Activated CD4-positive, alpha-beta T cell treated with anti-CD3 and anti-CD28 coated beads for 36 hours (primary cell): ENCODE results near the gene CASTOR1. TPM values are rescaled to one million over a fixed set of nuclear protein-coding genes. Genes with fewer than 3 reads are reported as not detected.

Experiments
- ATAC-seq: fragments of 200-7000 bp; cut with Tn5 transposase; one replicate; pipeline ENCODE4 v1.10.0; 2021; ENCODE audit warnings: mild to moderate bottlenecking, moderate library complexity
- CTCF ChIA-PET: fragments of 350-600 bp; sonication (Branson Sonifier 250); formaldehyde crosslinking; loops from one replicate; lab custom pipeline; 2021; ENCODE audit warnings: antibody characterized with exemption; lab: Charles Lee
- POLR2A ChIA-PET: fragments of 350-600 bp; sonication (Branson Sonifier 250); formaldehyde crosslinking; loops from one replicate; lab custom pipeline; 2021; ENCODE audit warnings: antibody characterized with exemption, inconsistent platforms; lab: Charles Lee
- DNase-seq: peaks from one replicate; pipeline ENCODE4 v3.0.0-alpha.2; 2020
- H3K27ac Mint-ChIP-seq: one replicate; pipeline ENCODE4 v1.8.0; 2021; ENCODE audit warnings: mixed read lengths
- H3K27me3 Mint-ChIP-seq: one replicate; pipeline ENCODE4 v1.8.0; 2021; ENCODE audit warnings: mixed read lengths
- H3K36me3 Mint-ChIP-seq: one replicate; pipeline ENCODE4 v1.8.0; 2021; ENCODE audit warnings: low read depth, mixed read lengths
- H3K4me1 Mint-ChIP-seq: one replicate; pipeline ENCODE4 v1.8.0; 2021; ENCODE audit warnings: mixed read lengths
- H3K4me3 Mint-ChIP-seq: one replicate; pipeline ENCODE4 v1.8.0; 2021; ENCODE audit warnings: mild to moderate bottlenecking, moderate library complexity, mixed read lengths
- H3K9me3 Mint-ChIP-seq: one replicate; pipeline ENCODE4 v1.8.0; 2021; ENCODE audit warnings: low read depth, mixed read lengths
- intact Hi-C, 2 experiments: fragments of 100-400 bp; cut with DNase I in 1 of 2; cut with micrococcal nuclease in 1 of 2; formaldehyde crosslinking; loops; one replicate each; pipeline versions ENCODE4 v1.14.2 to v1.15.1; 2022 to 2024; cut with DNase I, micrococcal nuclease
- total RNA-seq, 2 experiments: library from RNA; stranded (reverse); gene quantifications; one replicate each; pipeline ENCODE4 v1.2.3, GENCODE V29; 2021

CASTOR1 gene
- total RNA-seq, 2 experiments from 2014 or later = 1.6 to 2.2 TPM

GRCh38 chr22:30252411-30253204 lies 36.7 kb downstream of the CASTOR1 start:
- Mint-ChIP-seq H3K27me3 (no peaks in the 10 kb centered on the region), H3K4me3 (no peak overlapping the region), H3K9me3 (no peaks in the 10 kb centered on the region), H3K27ac (peak overlapping the region; percentile 5), H3K36me3 (no peaks in the 10 kb centered on the region), H3K4me1 (peaks cover 28% of the 10 kb centered on the region)
- intact Hi-C loops = no loop called here
- ChIA-PET POLR2A (no interaction called here), CTCF (interaction anchor here (1.4 to 5.7 kb wide), 2 partner anchors 35 to 145 kb away, joined by 6 to 55 read pairs; no protein-coding TSS in a partner anchor)
- ATAC-seq (no peak), DNase-seq (no peak)

DNA sequence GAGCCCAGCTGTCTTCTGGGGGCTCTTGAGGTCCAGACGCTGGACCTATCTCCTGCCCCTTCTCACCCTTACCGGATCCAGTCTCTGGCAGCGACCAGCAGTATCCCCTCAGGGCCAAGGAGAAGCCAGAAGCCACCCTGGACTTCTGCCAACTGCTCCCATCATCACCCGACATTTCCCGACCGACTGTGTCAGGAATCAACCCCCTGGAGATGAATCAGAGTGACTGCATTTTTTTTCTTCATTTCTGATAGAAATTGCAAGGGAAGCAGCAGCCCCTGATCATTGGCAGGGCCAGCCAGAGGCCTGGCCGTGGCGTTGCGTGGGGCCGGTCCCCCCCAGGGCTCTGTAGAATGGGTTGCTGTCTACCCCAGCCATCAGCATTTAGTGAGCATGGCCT lies 37.6 kb downstream of the CASTOR1 start:
- Mint-ChIP-seq H3K27me3 (no peaks in the 10 kb centered on the region), H3K36me3 (no peaks in the 10 kb centered on the region), H3K4me3 (no peak overlapping the region), H3K27ac (no peak overlapping the region), H3K9me3 (no peaks in the 10 kb centered on the region), H3K4me1 (peaks cover 37% of the 10 kb centered on the region)
- ChIA-PET CTCF (interaction anchor here (0.8 to 5.7 kb wide), 3 partner anchors 13 to 144 kb away, joined by 3 to 55 read pairs (median 3); no protein-coding TSS in a partner anchor), POLR2A (no interaction called here)
- intact Hi-C loops = no loop called here
- ATAC-seq (no peak), DNase-seq (no peak)

DNA sequence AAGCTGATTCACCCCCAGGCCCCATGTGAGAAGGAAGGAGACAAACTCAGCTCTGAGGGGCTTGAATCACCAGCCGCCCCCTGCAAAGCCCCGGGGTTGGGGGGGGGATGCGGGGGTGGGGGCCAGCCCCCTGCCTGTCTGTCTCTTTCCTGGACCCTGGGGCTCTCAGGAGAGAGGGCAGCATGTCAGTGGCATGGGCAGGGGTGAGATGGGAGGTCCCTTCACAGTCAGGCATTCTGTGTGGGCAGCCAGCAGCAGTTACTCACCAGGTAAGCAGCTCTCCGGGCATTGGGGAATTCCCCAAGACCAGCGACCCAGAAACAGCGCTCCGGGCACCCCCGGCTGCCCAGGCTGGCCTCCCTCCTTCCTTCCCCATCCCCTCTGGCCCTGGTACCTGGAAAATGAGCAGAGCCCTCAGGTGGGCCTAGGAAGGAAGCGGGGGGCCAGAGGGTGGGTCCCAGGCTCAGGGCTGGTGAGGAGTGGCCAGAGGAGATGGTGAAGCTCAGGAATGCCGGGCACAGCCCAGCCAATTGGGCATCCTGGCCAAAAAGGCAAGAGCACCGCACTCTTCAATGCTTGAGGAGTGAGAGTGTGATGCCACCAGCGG lies 38.5 kb downstream of the CASTOR1 start:
- Mint-ChIP-seq H3K9me3 (no peaks in the 10 kb centered on the region), H3K27me3 (no peaks in the 10 kb centered on the region), H3K4me3 (no peak overlapping the region), H3K4me1 (peaks cover 39% of the 10 kb centered on the region), H3K36me3 (peaks cover 3% of the 10 kb centered on the region), H3K27ac (no peak overlapping the region)
- ATAC-seq = peak; percentile 59
- POLR2A ChIA-PET = no interaction called here
- intact Hi-C loops = no loop called here
- peak; percentile 72 for DNase-seq
- CTCF ChIA-PET = interaction anchor here (0.7 to 5.7 kb wide), 4 partner anchors 14 to 944 kb away, joined by 3 to 55 read pairs (median 3); partner anchors contain the start of gene GAS2L1

DNA sequence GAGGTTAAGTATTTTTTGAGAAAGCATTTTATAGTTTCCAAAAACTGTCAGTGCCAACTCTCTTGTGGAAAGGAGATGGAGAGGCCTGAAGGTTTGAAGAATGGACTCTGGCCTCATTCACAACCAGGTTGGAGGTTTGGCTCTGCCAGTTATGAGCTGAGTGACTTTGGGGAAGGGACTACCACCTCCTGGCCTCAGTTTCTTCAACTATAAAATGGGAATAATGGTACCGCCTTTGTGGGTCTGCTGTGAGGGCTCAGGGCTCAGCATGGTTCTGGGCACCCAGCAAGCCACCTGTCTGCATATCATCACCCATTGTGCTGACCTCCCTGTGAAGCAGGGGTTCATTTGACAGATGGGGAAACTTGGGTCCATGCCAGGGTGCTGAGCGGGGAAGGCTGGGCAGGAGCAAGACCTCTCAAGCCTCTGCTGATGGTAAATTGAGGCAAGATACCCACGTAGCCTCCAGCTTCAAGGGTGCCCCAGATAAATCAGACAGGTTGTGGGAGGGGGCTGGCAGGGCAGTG lies 39.2 kb downstream of the CASTOR1 start:
- H3K27ac Mint-ChIP-seq = no peak overlapping the region
- H3K4me1 Mint-ChIP-seq = peaks cover 43% of the 10 kb centered on the region
- H3K4me3 Mint-ChIP-seq = no peak overlapping the region

DNA sequence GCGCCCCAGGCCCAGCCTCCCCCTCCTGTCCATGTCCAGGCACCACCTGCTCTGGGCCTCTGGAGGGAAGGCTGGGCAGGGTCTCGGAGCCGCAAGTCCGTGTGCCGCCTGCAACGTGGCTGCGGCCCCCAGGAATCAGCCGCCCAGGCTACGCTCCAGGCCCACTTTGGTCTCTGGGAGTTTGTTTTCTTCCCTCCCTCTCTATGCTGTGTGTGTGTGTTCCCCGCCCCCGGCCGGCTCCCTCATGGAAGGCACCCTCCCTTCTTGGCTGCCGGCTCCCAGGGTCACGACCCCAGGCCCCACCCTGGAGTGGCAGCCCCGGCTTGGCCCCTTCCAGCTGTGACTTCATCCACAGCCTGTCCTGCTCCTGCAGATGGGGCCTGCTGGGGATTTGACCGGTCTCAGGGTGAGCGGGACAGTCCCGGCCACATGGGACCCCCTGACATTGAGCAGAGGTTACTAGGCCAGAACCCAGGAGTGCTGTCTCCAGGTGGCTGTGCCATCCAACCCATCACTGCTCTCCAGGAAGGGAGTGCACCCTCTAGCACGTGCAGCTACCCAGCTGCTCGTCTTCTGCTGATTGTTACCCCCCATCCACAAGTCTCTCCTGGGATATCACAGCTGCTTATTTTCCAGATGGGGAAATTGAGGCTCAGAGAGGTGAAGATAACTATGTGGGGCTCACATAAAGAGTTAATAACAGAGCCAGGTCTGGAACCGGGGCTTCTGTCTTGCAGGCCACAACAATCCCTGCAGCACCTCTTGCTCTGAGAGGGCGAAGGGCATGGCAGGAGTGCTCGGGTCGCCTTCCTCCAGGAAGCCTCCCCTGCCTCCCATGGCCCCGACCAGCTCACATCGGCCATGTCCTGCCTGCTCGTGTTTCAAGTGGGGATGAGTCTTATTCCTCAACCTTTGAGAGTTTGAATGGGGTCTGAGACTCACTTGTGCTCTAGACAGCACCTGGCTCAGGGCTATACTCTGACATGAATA lies 40.0 kb downstream of the CASTOR1 start:
- no peak for DNase-seq
- intact Hi-C loops = no loop called here
- peak overlapping the region; percentile 22 for H3K27ac Mint-ChIP-seq
- H3K36me3 Mint-ChIP-seq = peaks cover 16% of the 10 kb centered on the region
- H3K27me3 Mint-ChIP-seq = no peaks in the 10 kb centered on the region
- ChIA-PET POLR2A (interaction anchor here (0.7 kb wide), 1 partner anchor 964 kb away, joined by 3 read pairs; no protein-coding TSS in a partner anchor), CTCF (interaction anchor here (0.5 kb wide), 2 partner anchors 15 to 379 kb away, joined by 3 to 5 read pairs; no protein-coding TSS in a partner anchor)
- no peaks in the 10 kb centered on the region for H3K9me3 Mint-ChIP-seq
- no peak for ATAC-seq
- H3K4me3 Mint-ChIP-seq = no peak overlapping the region
- peaks cover 50% of the 10 kb centered on the region for H3K4me1 Mint-ChIP-seq

More for the DNA sequence above, 39.2 kb downstream of the CASTOR1 start:
- POLR2A ChIA-PET = no interaction called here
- DNase-seq (no peak), ATAC-seq (no peak)
- intact Hi-C loops = no loop called here
- H3K36me3 Mint-ChIP-seq = peaks cover 8% of the 10 kb centered on the region
- no peaks in the 10 kb centered on the region for H3K9me3 Mint-ChIP-seq
- CTCF ChIA-PET = interaction anchor here (0.5 kb wide), 1 partner anchor 378 kb away, joined by 5 read pairs; no protein-coding TSS in a partner anchor
- H3K27me3 Mint-ChIP-seq = no peaks in the 10 kb centered on the region

DNA sequence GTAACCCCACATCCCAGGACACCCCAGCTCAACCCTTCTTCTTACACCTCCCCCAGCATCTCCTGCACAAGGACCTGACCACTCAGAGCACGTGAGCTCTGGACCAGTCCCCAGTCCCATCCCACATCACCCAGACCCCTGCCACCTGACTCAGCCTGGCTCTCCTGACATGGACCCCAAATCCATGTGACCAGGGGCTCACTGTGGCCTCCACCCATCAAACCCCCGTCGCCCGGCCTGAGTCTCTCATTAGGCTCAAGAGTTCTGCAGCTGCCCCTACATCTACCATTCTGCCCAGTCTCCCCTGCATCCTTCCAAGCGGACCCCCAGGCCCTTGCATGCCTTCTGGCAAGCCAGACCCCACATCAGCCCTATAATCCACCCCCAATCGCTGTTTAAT lies 40.8 kb downstream of the CASTOR1 start:
- ChIA-PET POLR2A (no interaction called here), CTCF (interaction anchor here (0.7 to 1.3 kb wide), 2 partner anchors 40 to 141 kb away, joined by 3 to 6 read pairs; no protein-coding TSS in a partner anchor)
- no peaks in the 10 kb centered on the region for H3K27me3 Mint-ChIP-seq
- intact Hi-C loops = no loop called here
- no peaks in the 10 kb centered on the region for H3K9me3 Mint-ChIP-seq
- no peak for ATAC-seq
- peak overlapping the region; percentile 41 for H3K27ac Mint-ChIP-seq
- peaks cover 24% of the 10 kb centered on the region for H3K36me3 Mint-ChIP-seq
- no peak for DNase-seq
- H3K4me1 Mint-ChIP-seq = peaks cover 58% of the 10 kb centered on the region
- peak overlapping the region; percentile 6 for H3K4me3 Mint-ChIP-seq

DNA sequence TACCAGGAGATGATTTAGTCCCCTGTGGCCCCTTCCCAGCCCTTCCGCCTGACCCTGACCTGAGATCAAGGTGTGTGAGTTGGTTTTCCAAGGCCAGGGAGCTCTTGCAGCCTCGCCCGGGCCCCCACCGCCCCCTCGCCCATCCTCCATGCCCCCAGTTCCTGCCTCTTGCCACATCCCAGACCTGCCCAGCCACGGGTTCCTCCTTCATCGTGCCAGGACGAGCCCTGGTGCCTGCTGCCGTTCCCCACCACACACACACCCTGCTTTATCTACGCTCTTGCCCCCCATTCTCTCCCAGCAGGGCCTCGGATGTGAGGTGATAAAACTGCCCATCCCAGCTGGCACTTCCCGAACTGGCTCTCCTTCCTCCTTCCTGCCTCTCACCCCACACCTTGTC lies 41.3 kb downstream of the CASTOR1 start:
- H3K9me3 Mint-ChIP-seq = no peaks in the 10 kb centered on the region
- no peak for DNase-seq
- no peak for ATAC-seq
- intact Hi-C loops = loop anchor here in 1 of 2 experiments (2.0 kb wide), 3 partner anchors 63 to 139 kb away; no protein-coding TSS in a partner anchor
- H3K36me3 Mint-ChIP-seq = peaks cover 30% of the 10 kb centered on the region
- no peaks in the 10 kb centered on the region for H3K27me3 Mint-ChIP-seq
- peak overlapping the region; percentile 89 for H3K27ac Mint-ChIP-seq
- POLR2A ChIA-PET = no interaction called here
- H3K4me1 Mint-ChIP-seq = peaks cover 61% of the 10 kb centered on the region
- H3K4me3 Mint-ChIP-seq = peak overlapping the region; percentile 6
- CTCF ChIA-PET = interaction anchor here (0.7 to 1.3 kb wide), 2 partner anchors 40 to 140 kb away, joined by 3 to 6 read pairs; no protein-coding TSS in a partner anchor

DNA sequence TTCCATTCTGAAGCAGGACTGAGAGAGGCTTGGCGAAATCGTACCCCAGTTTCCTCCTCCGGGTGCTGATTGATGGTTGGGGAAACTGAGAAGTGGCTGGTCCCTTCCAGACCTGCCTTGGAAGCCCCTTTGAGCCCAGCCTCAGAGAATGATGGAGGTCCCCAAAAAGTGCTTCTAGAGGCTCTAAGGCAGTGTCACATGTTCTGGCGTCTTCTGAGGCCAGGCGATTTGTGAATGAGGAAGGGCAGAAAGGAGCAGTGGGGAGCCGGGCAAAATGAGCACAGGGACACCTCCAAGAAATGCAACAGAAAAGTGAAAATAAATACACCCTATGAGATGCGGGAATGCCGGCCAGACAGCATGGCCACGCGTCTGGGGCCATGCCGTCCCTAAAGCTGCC lies 41.7 kb downstream of the CASTOR1 start:
- no peak for ATAC-seq
- Mint-ChIP-seq H3K27ac (peak overlapping the region; percentile 89), H3K4me1 (peaks cover 61% of the 10 kb centered on the region), H3K4me3 (peak overlapping the region; percentile 99), H3K36me3 (peaks cover 34% of the 10 kb centered on the region), H3K27me3 (no peaks in the 10 kb centered on the region), H3K9me3 (no peaks in the 10 kb centered on the region)
- ChIA-PET POLR2A (no interaction called here), CTCF (interaction anchor here (0.7 to 1.3 kb wide), 2 partner anchors 40 to 140 kb away, joined by 3 to 6 read pairs; no protein-coding TSS in a partner anchor)
- intact Hi-C loops = loop anchor here in 1 of 2 experiments (2.0 kb wide), 3 partner anchors 63 to 139 kb away; no protein-coding TSS in a partner anchor
- no peak for DNase-seq

DNA sequence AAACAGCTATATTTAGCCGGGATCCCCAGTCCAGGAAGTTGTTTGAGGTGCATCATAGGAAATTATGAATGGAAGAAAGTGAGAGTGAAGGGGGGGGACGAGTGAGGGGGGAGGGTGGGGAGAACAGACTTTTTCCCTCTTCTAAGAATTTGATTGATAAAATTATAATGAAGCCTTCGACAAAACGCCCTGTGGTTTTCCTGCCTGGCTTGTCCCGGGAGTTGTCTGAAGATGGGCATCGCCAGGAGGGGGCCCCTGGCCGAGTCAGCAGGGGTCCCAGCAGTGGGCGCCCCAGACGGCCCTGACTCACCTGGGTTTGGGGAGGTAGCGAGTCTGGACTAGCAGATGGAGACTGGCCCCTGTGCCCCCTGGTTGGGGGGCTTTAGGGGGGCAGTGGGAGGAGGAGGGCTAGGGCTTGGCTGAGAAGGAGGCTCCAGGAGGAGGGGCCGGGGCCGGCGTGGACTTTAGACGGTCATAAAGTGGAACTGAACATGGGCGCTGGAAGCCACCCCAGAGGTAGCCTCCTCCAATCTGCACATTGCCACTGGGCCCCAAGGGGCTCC lies 42.4 kb downstream of the CASTOR1 start:
- CTCF ChIA-PET = interaction anchor here (0.7 to 2.0 kb wide), 3 partner anchors 8 to 139 kb away, joined by 3 to 4 read pairs (median 4); no protein-coding TSS in a partner anchor
- peaks cover 62% of the 10 kb centered on the region for H3K4me1 Mint-ChIP-seq
- peak overlapping the region; percentile 89 for H3K27ac Mint-ChIP-seq
- DNase-seq (peak; percentile 41), ATAC-seq (peak; percentile 8)
- POLR2A ChIA-PET = no interaction called here
- intact Hi-C loops = loop anchor here (1.0 to 2.0 kb wide), 6 partner anchors 19 to 138 kb away; partner anchors contain the start of gene OSM (in 1 of the 2)
- H3K27me3 Mint-ChIP-seq = no peaks in the 10 kb centered on the region
- H3K9me3 Mint-ChIP-seq = no peaks in the 10 kb centered on the region
- H3K4me3 Mint-ChIP-seq = peak overlapping the region; percentile 99
- peaks cover 39% of the 10 kb centered on the region for H3K36me3 Mint-ChIP-seq
